ENCODE results near the gene TDRD5. TPM values are rescaled to one million over a fixed set of nuclear protein-coding genes. Genes with fewer than 3 reads are reported as not detected.

TDRD5 gene
- total RNA-seq, 1 experiment from 2014 or later, result not detected

DNA sequence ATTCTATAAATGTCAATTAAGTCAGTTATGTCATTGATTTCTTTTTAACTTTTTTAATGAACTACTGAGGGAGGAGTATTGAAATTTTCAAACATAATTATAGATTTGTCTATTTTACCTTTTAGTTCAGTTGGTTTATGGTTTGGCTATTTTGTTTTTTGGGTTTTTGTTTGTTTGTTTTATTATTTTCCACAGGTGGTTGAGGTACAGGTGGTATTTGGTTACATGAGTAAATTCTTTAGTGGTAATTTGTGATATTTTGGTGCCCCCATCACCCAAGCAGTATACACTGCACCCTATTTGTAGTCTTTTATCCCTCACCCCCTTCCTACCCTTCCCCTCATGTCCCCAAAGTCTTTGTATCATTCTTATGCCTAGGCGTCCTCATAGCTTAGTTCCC is 9.5 kb downstream of the TDRD5 start:
- Mint-ChIP-seq H3K36me3 (ENCODE audit: insufficient read depth, unreplicated experiment) (no peaks in the 10 kb centered on the region), H3K4me1 (ENCODE audit: low read depth, unreplicated experiment) (peaks cover 9% of the 10 kb centered on the region), H3K9me3 (ENCODE audit: low read depth, unreplicated experiment) (no peaks in the 10 kb centered on the region), H3K27ac (ENCODE audit: unreplicated experiment) (no peak overlapping the region), H3K27me3 (ENCODE audit: unreplicated experiment) (peaks cover 69% of the 10 kb centered on the region), H3K4me3 (ENCODE audit: low read depth, unreplicated experiment) (no peak overlapping the region)
- DNase-seq, result no peak
- intact Hi-C loops (cut with micrococcal nuclease; ENCODE audit: unreplicated experiment), result no loop called here
- BruUV-seq (replicated peaks), result no TSS peak
- CTCF ChIA-PET, result no interaction called here
- TF ChIP-seq, protein P1, sequence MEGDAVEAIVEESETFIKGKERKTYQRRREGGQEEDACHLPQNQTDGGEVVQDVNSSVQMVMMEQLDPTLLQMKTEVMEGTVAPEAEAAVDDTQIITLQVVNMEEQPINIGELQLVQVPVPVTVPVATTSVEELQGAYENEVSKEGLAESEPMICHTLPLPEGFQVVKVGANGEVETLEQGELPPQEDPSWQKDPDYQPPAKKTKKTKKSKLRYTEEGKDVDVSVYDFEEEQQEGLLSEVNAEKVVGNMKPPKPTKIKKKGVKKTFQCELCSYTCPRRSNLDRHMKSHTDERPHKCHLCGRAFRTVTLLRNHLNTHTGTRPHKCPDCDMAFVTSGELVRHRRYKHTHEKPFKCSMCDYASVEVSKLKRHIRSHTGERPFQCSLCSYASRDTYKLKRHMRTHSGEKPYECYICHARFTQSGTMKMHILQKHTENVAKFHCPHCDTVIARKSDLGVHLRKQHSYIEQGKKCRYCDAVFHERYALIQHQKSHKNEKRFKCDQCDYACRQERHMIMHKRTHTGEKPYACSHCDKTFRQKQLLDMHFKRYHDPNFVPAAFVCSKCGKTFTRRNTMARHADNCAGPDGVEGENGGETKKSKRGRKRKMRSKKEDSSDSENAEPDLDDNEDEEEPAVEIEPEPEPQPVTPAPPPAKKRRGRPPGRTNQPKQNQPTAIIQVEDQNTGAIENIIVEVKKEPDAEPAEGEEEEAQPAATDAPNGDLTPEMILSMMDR (IDR thresholded peaks at IDR 0.05; ENCODE audit: unreplicated experiment), result no peak

- Mint-ChIP-seq H3K36me3 (ENCODE audit: insufficient read depth, unreplicated experiment) (no peaks in the 10 kb centered on the region), H3K4me3 (ENCODE audit: low read depth, unreplicated experiment) (no peak overlapping the region), H3K27ac (ENCODE audit: unreplicated experiment) (no peak overlapping the region), H3K4me1 (ENCODE audit: low read depth, unreplicated experiment) (no peaks in the 10 kb centered on the region), H3K9me3 (ENCODE audit: low read depth, unreplicated experiment) (no peaks in the 10 kb centered on the region), H3K27me3 (ENCODE audit: unreplicated experiment) (peaks cover 55% of the 10 kb centered on the region)
- TF ChIP-seq, protein P1 (IDR thresholded peaks at IDR 0.05; ENCODE audit: unreplicated experiment), result no peak
- CTCF ChIA-PET, result no interaction called here
- no TSS peak for BruUV-seq (replicated peaks)
- no peak for DNase-seq
- intact Hi-C loops (cut with micrococcal nuclease; ENCODE audit: unreplicated experiment), result no loop called here
Measured at GRCh38 chr1:179612361-179612760, 20.7 kb downstream of the TDRD5 start.

DNA sequence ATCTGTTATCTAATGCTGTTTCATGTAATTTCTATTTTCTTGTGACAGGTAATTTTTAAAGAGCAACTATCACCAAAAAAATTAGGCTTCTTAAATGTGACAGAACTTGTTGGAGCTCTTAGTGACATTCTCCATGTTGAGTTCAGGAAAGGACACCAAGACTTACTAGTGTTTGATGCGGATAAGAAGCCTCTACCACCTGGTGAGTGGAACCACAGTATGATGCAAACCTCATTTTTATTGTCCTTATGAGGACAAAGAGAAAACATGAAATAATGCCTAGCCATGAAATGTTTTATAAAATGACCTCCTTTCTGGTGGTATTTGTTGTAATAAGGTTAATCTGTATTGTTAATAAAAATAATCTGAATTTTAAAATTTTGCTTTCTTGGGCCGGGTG is 39.1 kb downstream of the TDRD5 start:
- no peaks in the 10 kb centered on the region for H3K9me3 Mint-ChIP-seq (ENCODE audit: low read depth, unreplicated experiment)
- TF ChIP-seq, protein P1 (IDR thresholded peaks at IDR 0.05; ENCODE audit: unreplicated experiment), result no peak
- CTCF ChIA-PET, result no interaction called here
- no peaks in the 10 kb centered on the region for H3K4me1 Mint-ChIP-seq (ENCODE audit: low read depth, unreplicated experiment)
- H3K4me3 Mint-ChIP-seq (ENCODE audit: low read depth, unreplicated experiment), result no peak overlapping the region
- intact Hi-C loops (cut with micrococcal nuclease; ENCODE audit: unreplicated experiment), result no loop called here
- no peaks in the 10 kb centered on the region for H3K36me3 Mint-ChIP-seq (ENCODE audit: insufficient read depth, unreplicated experiment)
- peaks cover 7% of the 10 kb centered on the region for H3K27me3 Mint-ChIP-seq (ENCODE audit: unreplicated experiment)
- no TSS peak for BruUV-seq (replicated peaks)
- H3K27ac Mint-ChIP-seq (ENCODE audit: unreplicated experiment), result no peak overlapping the region
- no peak for DNase-seq

DNA sequence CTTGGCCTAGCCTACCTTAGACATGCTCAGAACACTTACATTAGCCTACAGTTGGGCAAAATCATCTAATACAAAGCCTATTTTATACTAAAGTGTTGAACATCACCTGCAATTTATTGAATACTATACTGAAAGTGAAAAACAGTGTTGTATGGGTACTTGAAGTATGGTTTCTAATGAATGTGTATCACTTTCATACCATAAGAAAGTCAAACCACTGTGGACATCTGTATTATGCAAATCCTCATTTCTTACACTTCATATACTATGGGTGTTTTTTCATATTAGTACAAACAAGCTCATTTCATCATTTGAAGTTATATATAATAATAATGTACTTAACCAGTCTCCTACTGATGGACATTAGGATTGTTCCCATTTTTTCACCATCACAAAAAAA is 41.2 kb downstream of the TDRD5 start:
- no peak for DNase-seq
- Mint-ChIP-seq H3K36me3 (ENCODE audit: insufficient read depth, unreplicated experiment) (no peaks in the 10 kb centered on the region), H3K27ac (ENCODE audit: unreplicated experiment) (no peak overlapping the region), H3K9me3 (ENCODE audit: low read depth, unreplicated experiment) (no peaks in the 10 kb centered on the region), H3K4me1 (ENCODE audit: low read depth, unreplicated experiment) (no peaks in the 10 kb centered on the region), H3K27me3 (ENCODE audit: unreplicated experiment) (peaks cover 7% of the 10 kb centered on the region), H3K4me3 (ENCODE audit: low read depth, unreplicated experiment) (no peak overlapping the region)
- intact Hi-C loops (cut with micrococcal nuclease; ENCODE audit: unreplicated experiment), result no loop called here
- BruUV-seq (replicated peaks), result no TSS peak
- TF ChIP-seq, protein P1 (IDR thresholded peaks at IDR 0.05; ENCODE audit: unreplicated experiment), result no peak
- CTCF ChIA-PET, result no interaction called here

All from Calu3 (cell line).